IPS DF 4.7 (cell line): ENCODE measurements around the gene TNS4.

ENCODE experiments used
- DNase-seq: peaks from one replicate; pipeline ENCODE4 v3.0.0-alpha.2; 2013; ENCODE audit warnings: low spot score; ENCODE audit errors: extremely low read depth

The TNS4 gene

GRCh38 chr17:40458851-40459482 lies 42.5 kb downstream of the TNS4 start:
- DNase-seq: no peak

- DNase-seq: no peak
Observed at GRCh38 chr17:40457964-40458791, 43.2 kb downstream of the TNS4 start.

GRCh38 chr17:40457369-40457768 lies 44.1 kb downstream of the TNS4 start:
- DNase-seq: no peak

GRCh38 chr17:40456396-40456951 lies 44.9 kb downstream of the TNS4 start:
- no peak for DNase-seq

GRCh38 chr17:40454613-40454995 lies 46.8 kb downstream of the TNS4 start:
- DNase-seq: no peak

GRCh38 chr17:40453881-40454612 lies 47.4 kb downstream of the TNS4 start:
- DNase-seq: no peak

- no peak for DNase-seq
Observed at GRCh38 chr17:40452921-40453378, 48.5 kb downstream of the TNS4 start.

- no peak for DNase-seq
Observed at GRCh38 chr17:40452216-40452787, 49.1 kb downstream of the TNS4 start.

GRCh38 chr17:40451420-40451819 lies 50.0 kb downstream of the TNS4 start:
- no peak for DNase-seq

GRCh38 chr17:40450175-40450574 lies 51.2 kb downstream of the TNS4 start:
- DNase-seq: no peak

GRCh38 chr17:40448639-40449261 lies 52.7 kb downstream of the TNS4 start:
- no peak for DNase-seq

GRCh38 chr17:40448213-40448638 lies 53.2 kb downstream of the TNS4 start:
- no peak for DNase-seq

- DNase-seq: no peak
Observed at GRCh38 chr17:40447806-40448205, 53.6 kb downstream of the TNS4 start.

GRCh38 chr17:40447148-40447644 lies 54.2 kb downstream of the TNS4 start:
- no peak for DNase-seq

- DNase-seq: no peak
Observed at GRCh38 chr17:40445751-40446468, 55.5 kb downstream of the TNS4 start.

GRCh38 chr17:40443988-40444899 lies 57.2 kb downstream of the TNS4 start:
- no peak for DNase-seq

GRCh38 chr17:40443196-40443987 lies 58.0 kb downstream of the TNS4 start, which contains the start of gene IGFBP4:
Gene IGFBP4, plus strand, starts transcription at chr17:40443450. Its CDS starts 286 bp downstream, at chr17:40443736.
- DNase-seq: no peak
